Measurements from ENCODE around the gene ZFP64.
A peak's percentile ranks its signal among the peaks of the same experiment; 100 is the strongest.

The ZFP64 gene

DNA sequence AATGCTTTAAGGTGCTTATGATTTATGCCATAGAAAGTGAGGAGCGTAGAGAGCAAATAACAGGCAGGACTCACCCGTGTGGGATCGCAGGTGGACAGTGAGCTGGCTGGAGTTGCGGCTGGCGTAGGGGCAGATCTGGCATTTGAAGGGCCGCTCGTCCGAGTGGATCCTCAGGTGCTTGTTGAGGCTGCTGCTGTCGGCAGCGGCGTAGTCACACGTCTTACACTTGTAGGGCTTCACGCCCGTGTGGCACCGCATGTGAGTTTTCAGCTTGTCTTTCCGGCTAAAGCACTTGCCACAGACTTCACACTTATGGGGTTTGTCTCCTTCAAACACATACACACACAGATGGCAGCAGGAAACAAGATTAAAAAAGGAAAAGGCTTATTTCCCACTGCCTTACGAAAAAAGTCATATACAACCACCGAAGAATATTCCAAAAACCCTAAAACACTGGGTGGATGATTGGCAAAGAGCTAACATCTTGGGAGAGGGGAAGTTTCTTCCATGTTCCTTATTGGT is 31.5 kb downstream of the ZFP64 start:
- no peak for DNase-seq (ENCODE audit: low read depth)

GRCh38 chr20:52154575-52154974 is 37.0 kb downstream of the ZFP64 start:
- no peak for DNase-seq (ENCODE audit: low read depth)

DNA sequence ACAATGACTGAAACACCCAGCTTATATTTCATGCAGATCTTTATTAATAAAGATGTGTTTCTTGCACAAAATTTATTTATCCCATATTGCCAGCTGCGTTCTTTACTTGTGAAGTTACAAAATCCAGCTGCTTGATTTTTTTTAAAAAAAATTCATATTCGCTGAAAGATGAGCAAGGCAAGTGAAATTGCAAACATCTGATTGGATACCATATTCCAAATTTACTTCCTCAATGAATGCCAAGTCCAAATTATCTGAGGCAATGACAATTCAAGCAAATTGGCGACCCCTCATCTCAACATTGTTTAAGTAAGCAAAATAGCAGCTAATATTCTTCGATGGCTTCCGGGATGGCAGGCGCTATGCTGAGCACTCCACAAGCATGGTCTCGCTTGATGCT is 37.7 kb downstream of the ZFP64 start:
- DNase-seq (ENCODE audit: low read depth): no peak

- DNase-seq (ENCODE audit: low read depth): no peak
Observed at GRCh38 chr20:52152921-52153320, 38.7 kb downstream of the ZFP64 start.

- DNase-seq (ENCODE audit: low read depth): no peak
Observed at GRCh38 chr20:52152416-52152815, 39.2 kb downstream of the ZFP64 start.

GRCh38 chr20:52150440-52151258 is 40.9 kb downstream of the ZFP64 start:
- peak; percentile 48 for DNase-seq (ENCODE audit: low read depth)

- DNase-seq (ENCODE audit: low read depth): peak; percentile 31
Observed at GRCh38 chr20:52145587-52145986, 46.0 kb downstream of the ZFP64 start.

- DNase-seq (ENCODE audit: low read depth): no peak
Observed at GRCh38 chr20:52143277-52143676, 48.3 kb downstream of the ZFP64 start.

DNA sequence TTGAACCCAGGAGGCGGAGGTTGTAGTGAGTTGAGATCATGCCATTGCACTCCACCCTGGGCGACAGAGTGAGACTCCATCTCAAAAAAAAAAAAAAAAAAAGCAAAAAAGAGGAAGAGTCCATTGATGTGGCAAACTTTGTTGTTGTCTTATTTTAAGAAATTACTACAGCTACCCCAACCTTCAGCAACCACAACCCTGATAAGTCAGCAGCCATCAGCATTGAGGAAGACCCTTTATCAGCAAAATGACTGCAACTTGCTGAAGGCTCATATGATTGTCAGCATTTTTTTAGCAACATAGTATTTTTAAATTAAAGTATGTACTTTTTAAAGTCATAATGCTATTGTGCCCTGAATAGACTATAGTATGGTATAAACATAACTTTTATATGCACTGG is 48.8 kb downstream of the ZFP64 start:
- no peak for DNase-seq (ENCODE audit: low read depth)

GRCh38 chr20:52139986-52140385 is 51.6 kb downstream of the ZFP64 start:
- no peak for DNase-seq (ENCODE audit: low read depth)

DNA sequence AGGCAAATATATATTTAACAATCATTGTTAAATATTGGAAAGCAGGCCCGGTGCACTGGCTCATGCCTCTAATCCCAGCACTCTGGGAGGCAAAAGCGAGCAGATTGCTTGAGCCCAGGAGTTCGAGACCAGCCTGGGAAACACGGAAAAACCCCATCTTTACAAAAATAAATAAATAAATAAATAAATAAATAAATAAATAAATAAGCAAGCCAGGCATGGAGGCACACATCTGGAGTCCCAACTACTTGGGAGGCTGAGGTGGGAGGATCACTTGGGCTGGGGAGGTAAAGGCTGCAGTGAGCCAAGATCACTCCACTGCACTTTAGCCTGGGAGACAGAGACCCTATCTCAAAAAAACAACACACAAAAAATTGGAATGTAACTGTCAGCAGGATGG is 53.7 kb downstream of the ZFP64 start:
- DNase-seq (ENCODE audit: low read depth): no peak

- peak; percentile 13 for DNase-seq (ENCODE audit: low read depth)
Observed at GRCh38 chr20:52133714-52134113, 57.9 kb downstream of the ZFP64 start.

- no peak for DNase-seq (ENCODE audit: low read depth)
Observed at GRCh38 chr20:52132337-52132736, 59.2 kb downstream of the ZFP64 start.

DNA sequence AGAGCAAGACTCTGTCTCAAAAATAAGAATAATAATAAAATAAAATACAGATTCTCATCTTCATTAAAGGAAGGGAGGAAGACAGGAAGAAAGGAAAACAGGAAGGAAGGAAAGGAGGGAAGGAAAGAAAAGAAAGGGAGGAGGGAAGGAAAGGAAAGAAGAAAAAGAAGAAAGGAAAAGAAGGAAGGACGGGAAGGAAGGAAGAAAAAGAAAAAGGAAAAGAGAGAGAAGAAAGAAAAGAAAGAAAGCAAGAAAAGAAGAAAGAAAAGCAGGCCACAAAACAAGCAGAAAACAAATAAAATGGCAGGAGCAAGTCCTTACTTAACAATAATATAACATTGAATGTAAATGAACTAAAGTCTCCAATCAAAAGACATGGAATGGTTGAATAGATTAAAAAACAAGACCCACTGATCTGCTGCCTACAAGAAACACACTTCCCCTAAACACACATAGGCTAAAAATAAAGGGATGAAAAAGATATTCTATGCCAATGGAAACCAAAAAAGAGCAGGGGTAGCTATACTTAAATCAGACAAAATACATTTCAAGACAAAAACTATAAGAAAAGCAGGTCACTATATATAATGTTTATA is 60.4 kb downstream of the ZFP64 start:
- DNase-seq (ENCODE audit: low read depth): no peak

GRCh38 chr20:52130406-52130805 is 61.2 kb downstream of the ZFP64 start:
- DNase-seq (ENCODE audit: low read depth): peak; percentile 49

- no peak for DNase-seq (ENCODE audit: low read depth)
Observed at GRCh38 chr20:52129611-52130010, 62.0 kb downstream of the ZFP64 start.

- no peak for DNase-seq (ENCODE audit: low read depth)
Observed at GRCh38 chr20:52127309-52127708, 64.3 kb downstream of the ZFP64 start.

- DNase-seq (ENCODE audit: low read depth): no peak
Observed at GRCh38 chr20:52124821-52125220, 66.8 kb downstream of the ZFP64 start.

DNA sequence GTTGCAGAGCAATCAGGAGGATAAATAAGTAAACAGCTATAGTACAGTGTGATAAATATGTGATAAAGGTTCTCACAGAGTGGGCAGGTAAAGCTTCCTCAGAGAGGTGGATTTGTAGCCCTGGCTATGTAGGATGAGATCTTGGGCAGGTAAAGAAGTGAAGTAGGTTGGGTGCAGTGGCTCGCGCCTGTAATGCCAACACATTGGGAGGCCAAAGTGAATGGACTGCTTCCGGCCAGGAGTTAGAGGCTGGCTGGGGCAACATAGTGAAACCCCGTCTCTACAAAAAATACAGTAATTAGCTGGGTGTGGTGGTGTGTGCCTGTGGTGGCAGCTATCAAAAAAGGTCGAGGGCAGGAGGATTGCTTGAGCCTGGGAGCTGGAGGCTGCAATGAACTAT is 72.9 kb downstream of the ZFP64 start:
- no peak for DNase-seq (ENCODE audit: low read depth)

GRCh38 chr20:52118016-52118623 is 73.5 kb downstream of the ZFP64 start:
- no peak for DNase-seq (ENCODE audit: low read depth)

GRCh38 chr20:52110456-52110855 is 81.1 kb downstream of the ZFP64 start:
- DNase-seq (ENCODE audit: low read depth): no peak

GRCh38 chr20:52105442-52106422 is 85.8 kb downstream of the ZFP64 start:
- DNase-seq (ENCODE audit: low read depth): peak; percentile 30
